ENCODE results near the gene GPM6B. TPM values are rescaled to one million over a fixed set of nuclear protein-coding genes. Genes with fewer than 3 reads are reported as not detected.

GPM6B gene
- total RNA-seq, 4 donors from 2014 or later: 3.7 to 9.7 (median 8.3) TPM

GRCh38 chrX:13732246-13733067, 84.4 kb downstream of the GPM6B start:
- TF ChIP-seq CTCF (IDR thresholded peaks at IDR 0.05; ENCODE audit: low read depth): no peak

GRCh38 chrX:13721819-13722519, 94.9 kb downstream of the GPM6B start:
- no peak for TF ChIP-seq CTCF (IDR thresholded peaks at IDR 0.05; ENCODE audit: low read depth)

- no peak for TF ChIP-seq CTCF (IDR thresholded peaks at IDR 0.05; ENCODE audit: low read depth)
Observed at GRCh38 chrX:13721371-13721770, 95.5 kb downstream of the GPM6B start.

Other genes starting within 250 kb of the GPM6B start
- gene EGFL6, start 247.5 kb downstream of the GPM6B start, total RNA-seq: 10 to 100 TPM in 3 of 4 donors, not detected in 1; 11.6 to 90.1 (median 31.0) TPM
- gene TCEANC, start 164.0 kb downstream of the GPM6B start, total RNA-seq: 1 to 10 TPM; 3.1 to 5.9 (median 4.1) TPM
- 10 to 100 TPM; 37.0 to 49.8 (median 45.1) TPM for gene RAB9A, start 128.0 kb downstream of the GPM6B start, total RNA-seq
- gene TRAPPC2, start 82.5 kb downstream of the GPM6B start, total RNA-seq: 10 to 100 TPM in 1 of 4 donors, 1 to 10 TPM in 3; 5.9 to 16.5 (median 9.2) TPM
- gene OFD1, start 82.3 kb downstream of the GPM6B start, total RNA-seq: 10 to 100 TPM; 12.6 to 17.9 (median 14.9) TPM
- 10 to 100 TPM; 13.2 to 28.7 (median 22.5) TPM for gene GEMIN8, start 212.8 kb upstream of the GPM6B start, total RNA-seq

Data from subcutaneous adipose tissue (tissue), 4 donors.